Gastroesophageal sphincter (tissue), 3 donors: ENCODE measurements around the gene IQGAP2.

Experiments
- EP300 ChIP-seq: sonication (generic); formaldehyde crosslinking; IDR thresholded peaks from one replicate; pipeline ENCODE4 v1.6.1; 2017; ENCODE audit warnings: antibody characterized with exemption, mild to moderate bottlenecking
- POLR2A ChIP-seq, 2 donors: fragments of 450-650 bp; IDR thresholded peaks; one replicate each; pipeline ENCODE4 v1.6.1; 2017; ENCODE audit warnings: antibody characterized with exemption in 2 of 2, mild to moderate bottlenecking in 2 of 2, moderate library complexity in 1 of 2
- POLR2AphosphoS5 ChIP-seq: sonication (generic); formaldehyde crosslinking; IDR thresholded peaks from one replicate; pipeline ENCODE4 v1.6.1; 2017; ENCODE audit warnings: antibody characterized with exemption
- TF ChIP-seq, protein P1 (sequence below), 4 experiments: fragments of 200-600 bp in 2 of 4; fragments of 450-650 bp in 2 of 4; sonication (generic) in 1 of 4; IDR thresholded peaks; one replicate each; pipeline ENCODE4 v1.5.1; 2017 to 2019; ENCODE audit warnings: antibody characterized with exemption in 4 of 4, mild to moderate bottlenecking in 2 of 4, moderate library complexity in 2 of 4

- TF ChIP-seq, protein P1, sequence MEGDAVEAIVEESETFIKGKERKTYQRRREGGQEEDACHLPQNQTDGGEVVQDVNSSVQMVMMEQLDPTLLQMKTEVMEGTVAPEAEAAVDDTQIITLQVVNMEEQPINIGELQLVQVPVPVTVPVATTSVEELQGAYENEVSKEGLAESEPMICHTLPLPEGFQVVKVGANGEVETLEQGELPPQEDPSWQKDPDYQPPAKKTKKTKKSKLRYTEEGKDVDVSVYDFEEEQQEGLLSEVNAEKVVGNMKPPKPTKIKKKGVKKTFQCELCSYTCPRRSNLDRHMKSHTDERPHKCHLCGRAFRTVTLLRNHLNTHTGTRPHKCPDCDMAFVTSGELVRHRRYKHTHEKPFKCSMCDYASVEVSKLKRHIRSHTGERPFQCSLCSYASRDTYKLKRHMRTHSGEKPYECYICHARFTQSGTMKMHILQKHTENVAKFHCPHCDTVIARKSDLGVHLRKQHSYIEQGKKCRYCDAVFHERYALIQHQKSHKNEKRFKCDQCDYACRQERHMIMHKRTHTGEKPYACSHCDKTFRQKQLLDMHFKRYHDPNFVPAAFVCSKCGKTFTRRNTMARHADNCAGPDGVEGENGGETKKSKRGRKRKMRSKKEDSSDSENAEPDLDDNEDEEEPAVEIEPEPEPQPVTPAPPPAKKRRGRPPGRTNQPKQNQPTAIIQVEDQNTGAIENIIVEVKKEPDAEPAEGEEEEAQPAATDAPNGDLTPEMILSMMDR (IDR thresholded peaks at IDR 0.05) = no peak
- no peak for TF ChIP-seq POLR2A (IDR thresholded peaks at IDR 0.05)
- TF ChIP-seq EP300 = no peak
- TF ChIP-seq POLR2AphosphoS5 = no peak
Measured at GRCh38 chr5:76468635-76469425, 65.7 kb downstream of the IQGAP2 start.
